GM12891 (cell line): ENCODE measurements around the gene SNAP29.

Experiments
- POLR2A ChIP-seq: IDR thresholded peaks from 2 replicates; pipeline ENCODE4 v1.6.1; 2011; ENCODE audit warnings: low read depth, low read length, control low read depth
- POLR2AphosphoS5 ChIP-seq: IDR thresholded peaks from 2 replicates; pipeline ENCODE4 v1.6.1; 2011; ENCODE audit warnings: low read depth, low read length, control low read depth

GRCh38 chr22:20809538-20810185 is 49.1 kb upstream of the SNAP29 start:
- TF ChIP-seq POLR2A (no peak), POLR2AphosphoS5 (no peak)
